Activated naive CD4-positive, alpha-beta T cell treated with anti-CD3 and anti-CD28 coated beads, Interleukin-2, amount 50 U/mL, for 16 hours (primary cell): Measurements from ENCODE around the gene COL19A1.

ENCODE experiments used
- DNase-seq: peaks from one replicate; pipeline ENCODE4 v3.0.0-alpha.2; 2020

Gene COL19A1

GRCh38 chr6:70133246-70133645, 266.9 kb downstream of the COL19A1 start:
- DNase-seq: no peak

GRCh38 chr6:70134542-70134941, 268.2 kb downstream of the COL19A1 start:
- DNase-seq: no peak

GRCh38 chr6:70135219-70136160, 269.1 kb downstream of the COL19A1 start:
- DNase-seq: no peak

GRCh38 chr6:70136996-70137395, 270.6 kb downstream of the COL19A1 start:
- no peak for DNase-seq

- no peak for DNase-seq
Measured at GRCh38 chr6:70140496-70140895, 274.1 kb downstream of the COL19A1 start.

- DNase-seq: no peak
Measured at GRCh38 chr6:70142034-70142433, 275.7 kb downstream of the COL19A1 start.

- DNase-seq: no peak
Measured at GRCh38 chr6:70145178-70145577, 278.8 kb downstream of the COL19A1 start.

GRCh38 chr6:70149209-70149788, 282.9 kb downstream of the COL19A1 start:
- DNase-seq: no peak

GRCh38 chr6:70150521-70150920, 284.2 kb downstream of the COL19A1 start:
- DNase-seq: no peak

GRCh38 chr6:70151616-70152015, 285.3 kb downstream of the COL19A1 start:
- DNase-seq: no peak

GRCh38 chr6:70152786-70153185, 286.4 kb downstream of the COL19A1 start:
- DNase-seq: no peak

- DNase-seq: no peak
Measured at GRCh38 chr6:70157086-70157485, 290.7 kb downstream of the COL19A1 start.

GRCh38 chr6:70160276-70160675, 293.9 kb downstream of the COL19A1 start:
- DNase-seq: no peak

GRCh38 chr6:70162972-70163371, 296.6 kb downstream of the COL19A1 start:
- DNase-seq: no peak

GRCh38 chr6:70163795-70164194, 297.4 kb downstream of the COL19A1 start:
- DNase-seq: no peak

- no peak for DNase-seq
Measured at GRCh38 chr6:70164556-70164955, 298.2 kb downstream of the COL19A1 start.

GRCh38 chr6:70166088-70166958, 300.0 kb downstream of the COL19A1 start:
- DNase-seq: no peak

GRCh38 chr6:70168681-70169377, 302.5 kb downstream of the COL19A1 start:
- no peak for DNase-seq

GRCh38 chr6:70171236-70171635, 304.9 kb downstream of the COL19A1 start:
- DNase-seq: no peak

GRCh38 chr6:70172252-70172651, 305.9 kb downstream of the COL19A1 start:
- DNase-seq: no peak

GRCh38 chr6:70175770-70176169, 309.4 kb downstream of the COL19A1 start:
- DNase-seq: no peak

GRCh38 chr6:70176842-70177550, 310.6 kb downstream of the COL19A1 start:
- no peak for DNase-seq
